ENCODE results near the gene ADAM15. TPM values are rescaled to one million over a fixed set of nuclear protein-coding genes. Genes with fewer than 3 reads are reported as not detected.

Gene ADAM15
- total RNA-seq, 4 donors from 2014 or later = 65.4 to 115 (median 100.0) TPM

DNA sequence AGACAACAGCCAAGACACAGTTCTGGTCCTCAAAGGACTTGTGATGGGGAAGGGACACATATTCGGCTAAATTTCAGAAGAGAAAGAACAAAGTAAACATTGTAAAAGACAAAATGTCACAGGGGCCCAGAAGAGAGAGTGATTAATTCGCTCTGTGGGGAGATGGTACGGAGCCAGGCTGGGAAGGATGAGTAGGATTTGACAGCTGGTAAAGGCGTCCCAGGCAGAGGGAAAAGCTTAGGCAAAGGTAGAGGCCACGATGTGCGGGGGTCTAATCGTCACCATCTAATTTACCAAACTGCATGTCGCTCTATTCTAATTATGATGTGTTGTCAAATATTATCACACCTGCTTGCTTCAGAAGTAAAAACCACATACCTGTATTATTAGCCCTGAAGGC, 59.3 kb downstream of the ADAM15 start:
- no peaks in the 10 kb centered on the region for H3K4me1 ChIP-seq
- TF ChIP-seq POLR2AphosphoS5 (IDR thresholded peaks at IDR 0.05) = no peak
- TF ChIP-seq EP300 (IDR thresholded peaks at IDR 0.05) = no peak
- no peak for TF ChIP-seq POLR2A (IDR thresholded peaks at IDR 0.05)
- no peak for TF ChIP-seq CTCF (IDR thresholded peaks at IDR 0.05)
- no peak overlapping the region for H3K27ac ChIP-seq
- H3K9me3 ChIP-seq = no peaks in the 10 kb centered on the region
- no peak for ATAC-seq
- no peaks in the 10 kb centered on the region for H3K36me3 ChIP-seq
- WGBS, 2 donors (ENCODE audit: low coverage in 1 of 2) = 71 to 84% methylated on average over 8 of the region's 8 CpGs
- no peaks in the 10 kb centered on the region for H3K27me3 ChIP-seq
- no peak overlapping the region for H3K4me3 ChIP-seq

DNA sequence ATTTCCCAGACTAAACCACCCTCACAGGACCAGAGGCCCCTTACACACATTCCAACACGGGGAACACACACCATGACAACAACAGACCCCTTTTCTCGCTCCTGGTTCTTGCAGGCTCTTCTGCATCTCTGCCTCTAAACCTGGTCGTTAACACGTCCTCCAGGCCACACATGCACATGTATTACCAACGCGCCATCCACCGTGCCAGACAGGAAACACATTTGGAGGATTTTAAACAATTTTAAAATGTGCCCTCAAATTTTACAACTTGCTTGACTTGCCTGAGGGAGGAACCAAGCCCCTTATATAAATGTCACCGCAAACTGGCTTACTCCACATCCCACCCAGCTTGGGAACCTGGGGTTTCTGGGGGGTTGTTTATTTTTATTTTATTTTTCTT, 59.7 kb downstream of the ADAM15 start:
- no peaks in the 10 kb centered on the region for H3K27me3 ChIP-seq
- 70 to 83% methylated on average over 8 of the region's 8 CpGs for WGBS, 2 donors (ENCODE audit: low coverage in 1 of 2)
- H3K36me3 ChIP-seq = no peaks in the 10 kb centered on the region
- no peaks in the 10 kb centered on the region for H3K4me1 ChIP-seq
- no peak for TF ChIP-seq POLR2A (IDR thresholded peaks at IDR 0.05)
- no peak for TF ChIP-seq EP300 (IDR thresholded peaks at IDR 0.05)
- no peak for TF ChIP-seq CTCF (IDR thresholded peaks at IDR 0.05)
- no peak for TF ChIP-seq POLR2AphosphoS5 (IDR thresholded peaks at IDR 0.05)
- no peaks in the 10 kb centered on the region for H3K9me3 ChIP-seq
- ATAC-seq = no peak
- H3K27ac ChIP-seq = no peak overlapping the region
- no peak overlapping the region for H3K4me3 ChIP-seq

Other genes with a start within 250 kb of the ADAM15 start
- gene KCNN3, start 181.0 kb upstream of the ADAM15 start, total RNA-seq = 10 to 100 TPM in 1 of 4 donors, 1 to 10 TPM in 3; 1.8 to 13.7 (median 8.1) TPM
- gene PMVK, start 114.6 kb upstream of the ADAM15 start, total RNA-seq = 10 to 100 TPM; 15.8 to 21.3 (median 18.2) TPM
- gene PBXIP1, start 95.2 kb upstream of the ADAM15 start, total RNA-seq = 100 to 1,000 TPM; 205 to 371 (median 283) TPM
- gene PYGO2, start 89.5 kb upstream of the ADAM15 start, total RNA-seq = 10 to 100 TPM; 19.1 to 40.1 (median 25.7) TPM
- gene SHC1, start 80.6 kb upstream of the ADAM15 start, total RNA-seq = 100 to 1,000 TPM in 1 of 4 donors, 10 to 100 TPM in 3; 69.1 to 104 (median 90.2) TPM
- 10 to 100 TPM in 3 of 4 donors, 1 to 10 TPM in 1; 7.5 to 24.2 (median 17.6) TPM for gene CKS1B, start 76.6 kb upstream of the ADAM15 start, total RNA-seq
- 10 to 100 TPM; 12.8 to 23.5 (median 20.7) TPM for gene FLAD1, start 68.0 kb upstream of the ADAM15 start, total RNA-seq
- gene LENEP, start 57.7 kb upstream of the ADAM15 start, total RNA-seq = not detected
- 10 to 100 TPM; 45.5 to 63.4 (median 49.5) TPM for gene ZBTB7B, start 48.5 kb upstream of the ADAM15 start, total RNA-seq
- gene DCST2, start 17.5 kb upstream of the ADAM15 start, total RNA-seq = under 1 TPM in 2 of 4 donors, not detected in 2; 0.35 to 0.54 TPM
- not detected for gene DCST1, start 17.5 kb upstream of the ADAM15 start, total RNA-seq
- 1 to 10 TPM in 3 of 4 donors, under 1 TPM in 1; 0.81 to 5.8 (median 2.3) TPM for gene EFNA4, start 12.4 kb downstream of the ADAM15 start, total RNA-seq
- gene EFNA3, start 27.5 kb downstream of the ADAM15 start, total RNA-seq = under 1 TPM in 2 of 4 donors, not detected in 2; 0.27 to 0.77 TPM
- 10 to 100 TPM; 13.1 to 25.8 (median 16.1) TPM for gene EFNA1, start 76.6 kb downstream of the ADAM15 start, total RNA-seq
- 10 to 100 TPM; 12.5 to 16.8 (median 13.9) TPM for gene SLC50A1, start 84.5 kb downstream of the ADAM15 start, total RNA-seq
- gene DPM3, start 89.2 kb downstream of the ADAM15 start, total RNA-seq = 100 to 1,000 TPM in 2 of 4 donors, 10 to 100 TPM in 2; 57.9 to 128 (median 87.7) TPM
- gene KRTCAP2, start 122.0 kb downstream of the ADAM15 start, total RNA-seq = 100 to 1,000 TPM in 1 of 4 donors, 10 to 100 TPM in 3; 80.8 to 144 (median 92.3) TPM
- gene TRIM46, start 122.5 kb downstream of the ADAM15 start, total RNA-seq = 1 to 10 TPM in 1 of 4 donors, under 1 TPM in 2, not detected in 1; 0.35 to 1.9 (median 0.40) TPM
- 10 to 100 TPM; 17.9 to 25.6 (median 20.1) TPM for gene THBS3, start 156.6 kb downstream of the ADAM15 start, total RNA-seq
- gene MTX1, start 157.4 kb downstream of the ADAM15 start, total RNA-seq = 10 to 100 TPM; 28.3 to 36.0 (median 32.6) TPM
- 10 to 100 TPM; 11.4 to 35.3 (median 22.1) TPM for gene ENTREP3, start 204.2 kb downstream of the ADAM15 start, total RNA-seq
- 10 to 100 TPM; 28.1 to 44.4 (median 36.8) TPM for gene SCAMP3, start 211.0 kb downstream of the ADAM15 start, total RNA-seq
- gene CLK2, start 222.2 kb downstream of the ADAM15 start, total RNA-seq = 10 to 100 TPM; 14.4 to 51.4 (median 32.9) TPM
- 1 to 10 TPM in 3 of 4 donors, under 1 TPM in 1; 0.47 to 2.2 (median 1.6) TPM for gene HCN3, start 226.1 kb downstream of the ADAM15 start, total RNA-seq

Measured in gastroesophageal sphincter (tissue), 4 donors.